Dendritic cell treated with granulocyte-macrophage colony-stimulating factor and Interleukin-4, amounts not matched to agents 40 ng/mL and 50 ng/mL, for 4 days (primary cell): ENCODE data around the gene MTM1.

Source experiments
- H3K27ac Mint-ChIP-seq: one replicate; pipeline ENCODE4 v1.8.0; 2022; ENCODE audit warnings: mild to moderate bottlenecking, mixed read lengths
- H3K27me3 Mint-ChIP-seq: one replicate; pipeline ENCODE4 v1.8.0; 2022; ENCODE audit warnings: mild to moderate bottlenecking, mixed read lengths
- H3K36me3 Mint-ChIP-seq: one replicate; pipeline ENCODE4 v1.8.0; 2022; ENCODE audit warnings: low read depth, mixed read lengths
- H3K4me1 Mint-ChIP-seq: one replicate; pipeline ENCODE4 v1.8.0; 2022; ENCODE audit warnings: low read depth, mixed read lengths
- H3K4me3 Mint-ChIP-seq: one replicate; pipeline ENCODE4 v1.8.0; 2022; ENCODE audit warnings: mild to moderate bottlenecking, moderate library complexity, mixed read lengths
- H3K9me3 Mint-ChIP-seq: one replicate; pipeline ENCODE4 v1.8.0; 2022; ENCODE audit warnings: mixed read lengths
- intact Hi-C: fragments of 100-400 bp; cut with micrococcal nuclease; formaldehyde crosslinking; loops from one replicate; pipeline ENCODE4 v1.15.0; 2022

The MTM1 gene

DNA sequence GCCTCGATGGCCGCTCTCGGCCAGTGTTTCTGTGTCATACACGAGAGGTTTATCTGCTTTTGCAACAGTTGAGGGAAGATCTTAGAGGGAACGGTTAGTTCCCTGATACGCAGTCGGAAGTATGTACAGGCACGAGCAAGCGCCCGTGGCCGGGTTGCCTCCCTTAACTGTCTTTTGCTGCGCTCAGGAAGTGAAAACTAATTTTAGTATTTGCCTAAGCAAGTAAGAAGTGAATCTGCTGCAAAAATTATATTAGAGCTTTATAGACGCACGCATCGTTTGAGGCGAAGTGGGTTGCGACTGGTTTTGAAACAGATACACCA, 695 bp downstream of the MTM1 start:
- peak overlapping the region; percentile 82 for H3K27ac Mint-ChIP-seq
- peak overlapping the region; percentile 81 for H3K4me3 Mint-ChIP-seq
- H3K27me3 Mint-ChIP-seq, result no peaks in the 10 kb centered on the region
- H3K4me1 Mint-ChIP-seq, result peaks cover 34% of the 10 kb centered on the region
- H3K9me3 Mint-ChIP-seq, result no peaks in the 10 kb centered on the region
- no peaks in the 10 kb centered on the region for H3K36me3 Mint-ChIP-seq
- intact Hi-C loops, result no loop called here

DNA sequence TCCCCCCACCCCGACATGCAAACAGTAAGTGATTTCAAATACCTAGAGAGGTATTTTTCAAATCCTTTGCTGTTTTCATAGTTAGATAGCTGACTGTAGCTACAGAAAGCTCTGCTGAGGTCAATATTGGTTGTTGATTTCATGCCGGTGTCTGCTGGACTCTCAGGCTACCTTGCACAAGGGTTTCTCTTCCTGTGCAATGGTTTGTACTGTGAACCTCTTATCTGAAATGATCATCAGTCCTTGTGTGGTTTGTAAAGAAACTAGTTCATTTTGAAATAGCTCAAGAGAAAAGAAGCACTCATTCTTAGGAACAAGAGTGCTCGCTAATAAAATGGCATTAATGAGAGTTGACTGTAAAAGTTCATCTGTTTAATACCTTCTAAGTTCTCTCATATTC, 2.1 kb downstream of the MTM1 start:
- Mint-ChIP-seq H3K4me1 (peaks cover 36% of the 10 kb centered on the region), H3K4me3 (peak overlapping the region; percentile 26), H3K9me3 (no peaks in the 10 kb centered on the region), H3K27ac (no peak overlapping the region), H3K27me3 (no peaks in the 10 kb centered on the region), H3K36me3 (no peaks in the 10 kb centered on the region)
- intact Hi-C loops, result no loop called here

DNA sequence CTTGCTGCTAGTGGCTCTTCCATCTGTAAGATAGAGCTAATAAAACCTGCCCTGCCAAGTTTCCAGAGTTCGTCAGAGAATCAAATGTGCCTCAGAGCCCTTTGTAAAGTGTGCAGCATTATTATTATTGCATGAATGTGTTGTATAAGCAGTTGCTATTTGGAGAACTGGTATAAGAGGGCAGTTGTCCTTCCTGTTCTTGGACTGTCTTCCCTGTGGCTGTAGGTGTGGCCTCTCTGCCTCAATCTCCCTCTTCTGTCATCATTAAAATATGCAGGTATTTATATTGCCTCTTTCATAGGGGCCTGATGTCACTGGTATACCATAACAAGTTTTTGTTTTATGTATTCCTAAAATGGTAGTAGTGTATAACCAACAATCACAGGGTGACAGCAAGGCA, 3.8 kb downstream of the MTM1 start:
- peak overlapping the region; percentile 39 for H3K4me3 Mint-ChIP-seq
- no peaks in the 10 kb centered on the region for H3K9me3 Mint-ChIP-seq
- peaks cover 45% of the 10 kb centered on the region for H3K4me1 Mint-ChIP-seq
- peak overlapping the region; percentile 77 for H3K27ac Mint-ChIP-seq
- H3K27me3 Mint-ChIP-seq, result no peaks in the 10 kb centered on the region
- H3K36me3 Mint-ChIP-seq, result no peaks in the 10 kb centered on the region
- intact Hi-C loops, result no loop called here

DNA sequence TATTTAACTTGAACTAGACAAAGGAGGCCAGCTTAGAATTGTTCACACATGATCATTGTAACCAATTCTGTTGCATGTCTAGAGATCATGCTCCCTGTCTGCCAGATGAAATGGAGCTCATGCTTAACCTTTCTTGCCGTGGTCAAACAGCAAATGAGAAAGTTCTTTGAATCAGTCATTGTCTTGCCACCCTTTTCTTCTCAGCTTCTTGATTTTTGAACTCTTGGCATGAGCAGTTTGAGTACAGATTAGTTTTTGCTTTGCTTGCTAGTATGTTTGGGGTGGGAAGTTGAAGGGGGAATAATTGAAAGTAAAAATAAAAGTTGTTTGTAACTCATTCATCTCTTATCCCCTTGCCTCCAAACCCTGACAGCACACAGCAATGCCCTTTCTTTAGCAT, 4.7 kb downstream of the MTM1 start:
- no peak overlapping the region for H3K4me3 Mint-ChIP-seq
- H3K27ac Mint-ChIP-seq, result peak overlapping the region; percentile 77
- H3K27me3 Mint-ChIP-seq, result no peaks in the 10 kb centered on the region
- no peaks in the 10 kb centered on the region for H3K9me3 Mint-ChIP-seq
- no peaks in the 10 kb centered on the region for H3K36me3 Mint-ChIP-seq
- intact Hi-C loops, result no loop called here
- peaks cover 45% of the 10 kb centered on the region for H3K4me1 Mint-ChIP-seq

DNA sequence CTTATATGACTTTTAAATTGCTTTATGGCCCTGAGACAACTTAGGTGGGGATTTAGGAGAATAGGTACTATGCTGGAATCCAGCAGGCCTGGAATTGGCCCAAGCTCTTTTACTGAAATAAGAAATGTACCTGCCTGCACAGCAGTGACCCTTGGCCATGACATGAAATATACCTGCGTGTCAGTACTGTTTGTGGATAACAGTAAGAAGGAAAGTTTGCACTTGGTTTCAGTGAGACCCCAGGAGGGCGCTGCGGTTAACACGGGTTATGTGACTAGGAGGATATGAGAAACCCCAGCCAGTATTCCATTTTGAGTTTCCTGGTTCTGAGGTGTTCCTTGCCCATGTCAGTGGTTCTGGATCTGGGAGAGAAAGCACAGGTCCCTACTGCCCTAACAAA, 5.3 kb downstream of the MTM1 start:
- Mint-ChIP-seq H3K4me3 (no peak overlapping the region), H3K27ac (peak overlapping the region; percentile 43), H3K27me3 (no peaks in the 10 kb centered on the region), H3K4me1 (peaks cover 43% of the 10 kb centered on the region), H3K36me3 (no peaks in the 10 kb centered on the region), H3K9me3 (no peaks in the 10 kb centered on the region)
- intact Hi-C loops, result no loop called here

DNA sequence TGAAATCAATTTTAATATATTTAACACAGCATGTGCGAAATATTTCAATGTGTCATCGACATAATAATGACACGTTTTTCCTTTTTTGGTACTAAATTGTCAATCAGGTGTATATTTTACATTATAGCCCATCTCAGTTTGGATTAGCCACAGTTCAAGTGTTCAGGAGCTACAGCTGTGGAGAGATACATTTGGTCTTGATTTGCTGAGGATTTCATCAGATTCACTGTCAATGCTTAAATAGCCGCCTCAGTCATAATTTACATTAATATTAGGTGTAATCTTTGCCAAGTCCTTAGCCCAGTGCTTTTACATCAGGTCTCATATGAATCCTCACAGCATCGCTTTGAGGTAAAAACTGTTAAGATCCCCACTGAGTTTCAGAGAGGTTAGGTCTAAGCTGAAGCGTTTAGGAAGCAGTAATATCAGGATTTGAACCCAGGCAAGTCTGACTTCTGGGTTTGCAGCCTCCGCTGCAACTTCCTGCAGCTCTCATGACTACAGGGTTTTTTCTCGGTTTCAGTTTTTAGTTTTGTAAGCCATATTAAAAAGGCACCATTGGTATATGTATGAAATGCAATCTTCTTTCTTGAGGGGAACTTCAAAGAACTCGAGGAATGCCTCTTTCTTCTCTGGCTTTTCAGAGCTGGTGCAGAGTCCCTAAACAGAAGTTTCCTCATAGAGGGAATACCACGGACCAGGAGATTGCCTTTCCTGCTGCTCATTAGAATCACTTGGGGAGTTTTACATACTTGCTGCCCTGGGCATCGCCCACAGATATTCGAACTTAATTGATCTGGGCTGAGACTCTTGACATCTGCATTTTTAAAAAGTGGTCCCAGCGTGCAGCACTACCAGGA, 6.4 kb downstream of the MTM1 start:
- Mint-ChIP-seq H3K36me3 (no peaks in the 10 kb centered on the region), H3K4me1 (peaks cover 42% of the 10 kb centered on the region), H3K9me3 (no peaks in the 10 kb centered on the region), H3K27ac (peak overlapping the region; percentile 77), H3K27me3 (no peaks in the 10 kb centered on the region), H3K4me3 (peak overlapping the region; percentile 56)
- intact Hi-C loops, result no loop called here

DNA sequence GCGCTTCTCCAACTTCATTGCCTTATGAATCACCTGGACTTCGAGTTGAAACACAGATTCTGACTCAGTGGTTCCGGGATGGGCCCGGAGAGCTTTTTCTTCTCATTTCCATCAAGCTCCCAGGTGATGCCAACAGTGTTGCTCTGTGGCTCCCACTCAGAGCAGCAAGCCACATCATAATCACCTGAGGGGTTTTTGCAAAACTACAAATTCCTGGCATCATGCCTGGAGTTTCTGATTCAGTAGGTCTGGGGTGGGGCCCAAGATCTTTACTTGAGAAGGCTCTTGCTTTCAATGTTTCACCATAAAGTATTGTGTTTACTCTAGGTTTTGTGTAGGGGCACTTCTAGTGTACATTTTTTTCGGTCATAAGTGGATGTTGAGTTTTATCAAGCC, 7.0 kb downstream of the MTM1 start:
- intact Hi-C loops, result no loop called here
- Mint-ChIP-seq H3K4me3 (peak overlapping the region; percentile 56), H3K9me3 (no peaks in the 10 kb centered on the region), H3K27me3 (no peaks in the 10 kb centered on the region), H3K36me3 (peaks cover 5% of the 10 kb centered on the region), H3K4me1 (peaks cover 41% of the 10 kb centered on the region), H3K27ac (peak overlapping the region; percentile 77)

DNA sequence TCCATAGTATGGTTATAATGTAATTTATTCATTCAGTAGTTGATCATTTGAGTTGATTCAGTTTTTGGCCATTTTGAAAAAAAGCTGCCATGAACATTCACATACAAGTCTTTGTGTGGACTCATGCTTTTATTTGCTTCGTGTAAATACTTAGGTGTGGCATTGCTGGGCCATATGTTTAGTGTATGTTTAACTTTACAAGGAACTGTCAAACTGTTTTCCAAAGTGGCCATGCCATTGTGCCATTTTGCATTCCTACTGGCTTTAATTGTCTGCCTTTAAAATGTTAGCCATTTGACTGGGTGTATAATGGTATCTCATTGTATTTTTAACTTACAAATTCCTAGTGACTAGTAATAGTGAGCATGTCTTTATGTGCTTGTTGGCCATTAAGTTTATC, 8.8 kb downstream of the MTM1 start:
- no peaks in the 10 kb centered on the region for H3K27me3 Mint-ChIP-seq

DNA sequence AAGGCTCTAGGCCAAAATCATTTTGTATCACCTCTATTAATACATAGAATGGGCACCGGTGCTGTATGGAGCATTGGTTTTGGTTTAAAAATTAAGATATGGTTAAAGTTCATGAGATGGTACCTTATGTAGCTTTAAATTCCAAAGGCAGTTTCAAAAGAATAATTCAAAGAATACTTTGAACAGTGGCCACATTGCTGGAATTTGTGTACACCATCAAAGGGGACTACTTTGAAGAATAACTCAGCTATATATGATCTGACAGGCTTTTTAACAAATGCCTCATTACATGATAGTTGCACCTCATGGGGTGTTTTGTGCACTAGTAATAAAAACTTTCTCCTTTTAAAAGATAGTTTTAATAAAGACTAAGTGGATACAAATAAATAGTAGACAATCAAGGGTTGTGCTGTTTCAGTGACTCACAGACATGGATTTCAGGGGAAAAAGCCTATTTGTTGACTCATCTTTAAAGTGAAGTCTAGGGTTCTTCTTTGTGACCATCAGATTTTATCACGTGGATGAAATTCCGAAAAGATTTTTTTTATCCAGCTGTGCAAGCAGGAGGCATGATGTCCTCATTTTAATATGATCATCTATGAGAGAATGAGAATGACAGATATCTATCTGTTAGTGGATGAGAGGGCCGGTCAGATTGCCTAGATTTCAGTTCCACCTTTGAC, 12.8 kb downstream of the MTM1 start:
- H3K27me3 Mint-ChIP-seq, result no peaks in the 10 kb centered on the region
- intact Hi-C loops, result no loop called here
- no peak overlapping the region for H3K27ac Mint-ChIP-seq
- H3K36me3 Mint-ChIP-seq, result peaks cover 8% of the 10 kb centered on the region
- peaks cover 33% of the 10 kb centered on the region for H3K4me1 Mint-ChIP-seq
- H3K4me3 Mint-ChIP-seq, result no peak overlapping the region
- H3K9me3 Mint-ChIP-seq, result no peaks in the 10 kb centered on the region

More for the DNA sequence above, 8.8 kb downstream of the MTM1 start:
- Mint-ChIP-seq H3K4me3 (no peak overlapping the region), H3K36me3 (peaks cover 8% of the 10 kb centered on the region), H3K27ac (no peak overlapping the region), H3K9me3 (no peaks in the 10 kb centered on the region), H3K4me1 (peaks cover 38% of the 10 kb centered on the region)
- intact Hi-C loops, result no loop called here

DNA sequence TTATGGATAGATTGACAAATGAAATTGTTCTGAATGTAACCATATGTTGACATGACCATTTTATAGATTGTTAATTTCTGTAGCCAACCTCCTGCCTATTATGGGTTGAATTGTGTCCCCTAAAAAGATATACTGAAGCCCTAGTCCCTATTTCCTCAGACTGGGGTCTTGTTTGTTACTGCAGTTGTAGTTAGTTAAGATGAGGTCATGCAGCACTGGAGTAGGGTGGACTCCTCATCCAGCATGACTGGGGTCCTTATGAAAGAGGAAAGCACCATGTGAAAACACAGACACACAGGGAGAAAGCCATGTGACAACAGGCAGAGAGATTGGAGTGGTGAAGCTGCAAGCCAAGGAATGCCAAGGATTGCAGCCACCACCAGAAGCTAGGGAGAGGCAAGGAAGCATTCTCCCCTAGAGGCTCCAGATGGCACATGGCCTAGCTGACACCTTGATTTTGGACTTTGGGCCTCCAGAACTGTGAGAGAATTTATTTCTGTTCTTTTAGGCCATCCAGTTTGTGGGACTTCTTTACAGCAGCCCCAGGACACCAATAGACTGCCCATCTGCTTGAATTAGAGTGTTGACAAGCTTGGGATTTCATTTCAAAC, 14.0 kb downstream of the MTM1 start:
- Mint-ChIP-seq H3K36me3 (peaks cover 8% of the 10 kb centered on the region), H3K27ac (no peak overlapping the region), H3K4me3 (no peak overlapping the region), H3K9me3 (no peaks in the 10 kb centered on the region), H3K27me3 (no peaks in the 10 kb centered on the region), H3K4me1 (peaks cover 33% of the 10 kb centered on the region)
- intact Hi-C loops, result no loop called here

DNA sequence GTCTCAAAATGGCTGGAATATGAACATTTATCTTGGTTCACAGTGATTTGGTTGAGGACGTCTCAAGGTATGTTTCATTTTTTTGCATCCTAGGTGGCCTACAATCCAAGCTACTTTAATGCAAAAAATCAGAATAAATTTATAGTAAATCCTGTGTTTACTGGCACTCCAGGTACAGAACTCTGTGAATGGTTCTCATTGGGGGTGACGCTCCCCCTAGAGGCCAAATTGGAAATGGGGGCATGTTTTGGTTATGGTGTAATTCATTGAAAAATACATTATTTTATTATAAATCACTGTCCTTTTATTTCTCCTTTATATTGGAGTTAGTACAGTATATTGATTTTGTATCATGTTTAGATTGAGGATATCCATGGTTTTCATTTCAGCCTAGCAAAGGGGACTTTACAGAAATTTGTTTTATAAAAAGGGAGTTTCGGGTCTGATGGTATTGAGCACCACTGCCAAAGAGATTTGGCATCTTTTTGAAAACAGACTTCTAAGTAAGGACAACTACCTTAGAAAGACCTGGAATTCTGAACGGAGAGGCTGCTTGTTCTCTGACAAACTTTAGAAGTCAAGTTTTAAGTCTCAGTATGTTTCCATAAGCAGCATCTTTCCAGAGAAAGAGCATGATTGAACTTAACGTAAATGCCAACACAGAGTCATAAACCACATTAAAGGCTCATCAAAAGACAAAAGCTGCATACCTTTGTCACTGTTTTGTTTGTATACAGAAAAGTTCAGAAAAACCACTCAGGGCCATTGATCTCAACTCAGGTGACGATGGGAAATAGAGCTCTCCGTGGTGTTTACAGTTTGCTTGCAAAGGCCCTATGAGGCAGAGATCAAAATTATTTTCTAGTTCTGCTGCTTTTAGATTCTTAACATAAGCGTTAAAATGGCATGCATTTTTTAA, 19.4 kb downstream of the MTM1 start:
- Mint-ChIP-seq H3K27ac (no peak overlapping the region), H3K27me3 (no peaks in the 10 kb centered on the region), H3K36me3 (no peaks in the 10 kb centered on the region), H3K9me3 (no peaks in the 10 kb centered on the region), H3K4me1 (peaks cover 17% of the 10 kb centered on the region), H3K4me3 (no peak overlapping the region)
- intact Hi-C loops, result no loop called here

DNA sequence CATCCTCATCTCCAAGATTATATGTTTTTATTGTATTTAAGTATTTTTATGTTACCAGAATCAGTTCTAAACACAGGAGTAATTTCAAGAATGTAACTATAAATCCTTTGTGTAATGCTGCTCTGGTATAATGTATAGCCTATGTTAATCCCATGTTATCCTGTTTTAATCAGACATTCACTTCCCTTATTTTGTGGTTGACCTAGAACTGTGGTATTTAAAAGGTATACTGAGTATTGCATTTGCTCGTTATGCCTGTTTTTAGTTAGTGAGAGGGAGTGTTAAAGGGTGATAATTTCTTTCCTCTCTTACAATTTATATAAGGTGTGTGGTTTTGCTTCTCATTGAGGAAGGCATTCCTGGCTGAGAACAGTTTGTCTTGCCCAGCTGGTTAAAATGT, 26.2 kb downstream of the MTM1 start:
- H3K4me1 Mint-ChIP-seq, result peaks cover 9% of the 10 kb centered on the region
- intact Hi-C loops, result no loop called here
- no peaks in the 10 kb centered on the region for H3K9me3 Mint-ChIP-seq
- no peaks in the 10 kb centered on the region for H3K27me3 Mint-ChIP-seq
- H3K36me3 Mint-ChIP-seq, result peaks cover 45% of the 10 kb centered on the region
- H3K4me3 Mint-ChIP-seq, result no peak overlapping the region
- H3K27ac Mint-ChIP-seq, result no peak overlapping the region

DNA sequence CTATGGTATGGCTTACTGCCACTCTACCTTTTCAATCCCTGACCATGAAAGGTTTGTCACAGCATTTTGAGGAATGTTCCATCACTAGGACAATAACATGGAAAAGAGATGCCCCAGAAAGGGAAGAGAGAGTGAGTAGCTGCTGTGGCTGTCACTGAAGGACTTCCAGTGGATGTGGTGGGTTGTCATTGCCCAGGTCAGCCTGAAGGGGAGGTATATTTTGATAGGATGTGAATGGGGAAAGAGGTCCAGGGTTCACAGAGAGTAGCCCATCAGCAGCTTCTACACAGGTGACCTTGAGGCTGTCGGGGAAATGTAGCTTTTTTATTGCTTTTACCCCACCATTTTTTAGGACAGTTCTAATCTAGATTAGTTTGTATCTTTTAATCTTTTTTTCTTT, 30.8 kb downstream of the MTM1 start:
- no peak overlapping the region for H3K4me3 Mint-ChIP-seq
- no peaks in the 10 kb centered on the region for H3K9me3 Mint-ChIP-seq
- peaks cover 22% of the 10 kb centered on the region for H3K4me1 Mint-ChIP-seq
- intact Hi-C loops, result no loop called here
- H3K36me3 Mint-ChIP-seq, result peaks cover 76% of the 10 kb centered on the region
- no peak overlapping the region for H3K27ac Mint-ChIP-seq
- no peaks in the 10 kb centered on the region for H3K27me3 Mint-ChIP-seq

DNA sequence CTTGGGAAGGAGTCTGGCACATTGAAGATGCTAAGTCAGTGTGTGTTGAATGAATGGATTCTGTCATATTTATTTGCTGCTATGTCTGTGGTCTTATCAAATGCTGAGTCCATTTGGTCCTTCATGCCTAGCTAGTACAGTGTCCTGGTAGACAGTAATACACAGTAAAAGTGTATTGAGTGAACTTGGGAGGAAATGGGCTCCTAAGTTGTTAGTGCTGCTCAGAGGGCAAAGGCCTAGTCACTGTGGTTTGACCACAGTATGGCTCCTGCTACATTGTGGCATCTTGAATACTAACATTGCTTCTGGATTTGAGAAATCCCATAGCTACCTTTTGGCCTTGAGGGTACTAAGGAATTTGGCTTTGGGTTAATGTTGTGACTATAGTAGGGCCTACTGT, 33.9 kb downstream of the MTM1 start:
- Mint-ChIP-seq H3K27me3 (no peaks in the 10 kb centered on the region), H3K36me3 (peaks cover 68% of the 10 kb centered on the region), H3K9me3 (no peaks in the 10 kb centered on the region), H3K4me1 (peaks cover 41% of the 10 kb centered on the region), H3K27ac (no peak overlapping the region), H3K4me3 (no peak overlapping the region)
- intact Hi-C loops, result no loop called here
